AG08396 (cell line): ENCODE results near the gene BCR.
A peak's percentile ranks its signal among the peaks of the same experiment; 100 is the strongest.

Experiments used
- DNase-seq: peaks from one replicate; pipeline ENCODE4 v3.0.0; 2012; ENCODE audit warnings: low spot score, mixed read lengths

Gene BCR

GRCh38 chr22:23200898-23201297, 20.6 kb downstream of the BCR start:
- DNase-seq: no peak

- DNase-seq: no peak
Measured at GRCh38 chr22:23202812-23203451, 22.6 kb downstream of the BCR start.

GRCh38 chr22:23203452-23204124, 23.3 kb downstream of the BCR start:
- no peak for DNase-seq

GRCh38 chr22:23204125-23204488, 23.8 kb downstream of the BCR start:
- DNase-seq: no peak

GRCh38 chr22:23204541-23205157, 24.3 kb downstream of the BCR start:
- DNase-seq: no peak

GRCh38 chr22:23205339-23206049, 25.2 kb downstream of the BCR start:
- DNase-seq: no peak

GRCh38 chr22:23206915-23207314, 26.6 kb downstream of the BCR start:
- no peak for DNase-seq

GRCh38 chr22:23207729-23208393, 27.6 kb downstream of the BCR start:
- DNase-seq: no peak

GRCh38 chr22:23210428-23211170, 30.3 kb downstream of the BCR start:
- no peak for DNase-seq

GRCh38 chr22:23211622-23212021, 31.3 kb downstream of the BCR start:
- DNase-seq: no peak

- no peak for DNase-seq
Measured at GRCh38 chr22:23212061-23213021, 32.0 kb downstream of the BCR start.

- no peak for DNase-seq
Measured at GRCh38 chr22:23213022-23213555, 32.8 kb downstream of the BCR start.

- DNase-seq: no peak
Measured at GRCh38 chr22:23213581-23214334, 33.4 kb downstream of the BCR start.

- no peak for DNase-seq
Measured at GRCh38 chr22:23214398-23214797, 34.1 kb downstream of the BCR start.

- peak; percentile 53 for DNase-seq
Measured at GRCh38 chr22:23215294-23216241, 35.3 kb downstream of the BCR start.

- no peak for DNase-seq
Measured at GRCh38 chr22:23216461-23217170, 36.3 kb downstream of the BCR start.
